ENCODE results near the gene LRRK1. TPM values are rescaled to one million over a fixed set of nuclear protein-coding genes. Genes with fewer than 3 reads are reported as not detected.

The LRRK1 gene
- total RNA-seq, 1 donor from 2014 or later = 6.6 TPM

DNA sequence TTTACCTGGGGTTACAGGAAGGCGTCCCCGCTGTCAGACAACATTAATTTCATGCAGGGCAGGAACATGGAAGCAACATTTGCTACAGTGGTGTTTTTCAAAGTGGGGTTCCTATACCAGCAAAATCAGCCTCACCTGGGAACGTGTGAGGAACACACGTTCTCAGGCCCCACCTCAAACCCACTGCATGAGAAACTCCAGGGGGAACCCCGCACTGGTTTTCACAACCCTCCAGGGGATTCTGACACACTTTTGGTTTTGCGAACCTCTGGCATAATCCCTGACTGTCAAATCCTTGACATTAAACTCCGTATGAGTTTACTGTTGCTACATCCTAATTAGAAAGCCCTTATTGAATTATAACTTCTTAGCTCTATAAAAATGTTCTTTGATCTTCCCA, 127.7 kb downstream of the LRRK1 start:
- Histone ChIP-seq H3K27me3 (ENCODE audit: control insufficient read depth, insufficient read depth, low read length) (no peaks in the 10 kb centered on the region), H3K4me3 (ENCODE audit: low read depth, low read length) (no peak overlapping the region), H3K36me3 (ENCODE audit: control insufficient read depth, insufficient read depth, low read length) (no peaks in the 10 kb centered on the region)
- TF ChIP-seq, protein P1, sequence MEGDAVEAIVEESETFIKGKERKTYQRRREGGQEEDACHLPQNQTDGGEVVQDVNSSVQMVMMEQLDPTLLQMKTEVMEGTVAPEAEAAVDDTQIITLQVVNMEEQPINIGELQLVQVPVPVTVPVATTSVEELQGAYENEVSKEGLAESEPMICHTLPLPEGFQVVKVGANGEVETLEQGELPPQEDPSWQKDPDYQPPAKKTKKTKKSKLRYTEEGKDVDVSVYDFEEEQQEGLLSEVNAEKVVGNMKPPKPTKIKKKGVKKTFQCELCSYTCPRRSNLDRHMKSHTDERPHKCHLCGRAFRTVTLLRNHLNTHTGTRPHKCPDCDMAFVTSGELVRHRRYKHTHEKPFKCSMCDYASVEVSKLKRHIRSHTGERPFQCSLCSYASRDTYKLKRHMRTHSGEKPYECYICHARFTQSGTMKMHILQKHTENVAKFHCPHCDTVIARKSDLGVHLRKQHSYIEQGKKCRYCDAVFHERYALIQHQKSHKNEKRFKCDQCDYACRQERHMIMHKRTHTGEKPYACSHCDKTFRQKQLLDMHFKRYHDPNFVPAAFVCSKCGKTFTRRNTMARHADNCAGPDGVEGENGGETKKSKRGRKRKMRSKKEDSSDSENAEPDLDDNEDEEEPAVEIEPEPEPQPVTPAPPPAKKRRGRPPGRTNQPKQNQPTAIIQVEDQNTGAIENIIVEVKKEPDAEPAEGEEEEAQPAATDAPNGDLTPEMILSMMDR (IDR thresholded peaks at IDR 0.05; ENCODE audit: insufficient read depth, low read length, poor library complexity, severe bottlenecking) = no peak
- no peak for DNase-seq (ENCODE audit: low read depth)

DNA sequence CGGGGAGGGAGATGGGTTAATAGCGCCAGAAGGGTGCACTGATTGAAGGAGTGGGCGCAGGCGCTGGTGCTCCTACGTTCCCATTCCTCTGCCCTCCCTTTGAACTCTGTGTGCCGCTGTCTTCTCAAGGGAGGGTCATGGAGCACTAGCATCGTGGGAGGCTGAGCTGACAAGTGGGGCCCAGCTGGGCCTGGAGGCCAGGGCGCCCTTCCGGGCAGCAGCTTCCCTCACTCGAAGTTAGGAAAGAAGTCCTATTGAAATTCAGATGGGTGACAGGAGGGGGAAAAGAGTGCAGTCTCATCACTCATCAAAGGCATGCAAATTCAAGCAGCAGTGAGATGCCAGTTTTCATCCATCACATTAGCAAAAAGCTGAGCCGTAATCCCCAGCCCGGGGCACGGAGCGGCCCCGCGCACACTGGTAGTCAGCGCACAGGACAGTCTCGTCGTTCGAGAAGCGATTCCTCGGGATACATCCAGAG, 128.2 kb downstream of the LRRK1 start:
- H3K4me3 ChIP-seq (ENCODE audit: low read depth, low read length) = no peak overlapping the region
- no peaks in the 10 kb centered on the region for H3K27me3 ChIP-seq (ENCODE audit: control insufficient read depth, insufficient read depth, low read length)
- TF ChIP-seq, protein P1 (IDR thresholded peaks at IDR 0.05; ENCODE audit: insufficient read depth, low read length, poor library complexity, severe bottlenecking) = no peak
- DNase-seq (ENCODE audit: low read depth) = no peak
- no peaks in the 10 kb centered on the region for H3K36me3 ChIP-seq (ENCODE audit: control insufficient read depth, insufficient read depth, low read length)

DNA sequence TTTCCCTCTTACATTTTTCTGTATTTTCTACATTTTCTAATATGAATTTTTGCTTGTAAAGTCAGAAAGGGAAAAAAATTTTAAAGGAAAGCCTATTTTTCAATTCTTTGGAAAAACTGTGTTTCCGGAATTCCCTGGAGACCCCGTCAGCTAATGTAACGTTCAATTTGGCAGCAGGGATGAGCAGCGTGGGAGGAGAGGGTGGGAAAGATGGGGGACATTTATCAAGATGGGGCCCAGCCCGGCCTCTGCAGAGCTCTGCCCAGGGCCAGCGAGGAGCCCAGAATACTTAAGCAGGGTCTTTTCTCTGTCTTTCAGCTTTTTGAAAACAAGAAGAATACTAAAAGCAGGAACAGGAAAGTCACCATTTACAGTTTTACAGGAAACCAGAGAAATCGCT, 129.0 kb downstream of the LRRK1 start:
- H3K27me3 ChIP-seq (ENCODE audit: control insufficient read depth, insufficient read depth, low read length) = no peaks in the 10 kb centered on the region
- no peak overlapping the region for H3K4me3 ChIP-seq (ENCODE audit: low read depth, low read length)
- no peaks in the 10 kb centered on the region for H3K36me3 ChIP-seq (ENCODE audit: control insufficient read depth, insufficient read depth, low read length)
- TF ChIP-seq, protein P1 (IDR thresholded peaks at IDR 0.05; ENCODE audit: insufficient read depth, low read length, poor library complexity, severe bottlenecking) = no peak
- DNase-seq (ENCODE audit: low read depth) = no peak

DNA sequence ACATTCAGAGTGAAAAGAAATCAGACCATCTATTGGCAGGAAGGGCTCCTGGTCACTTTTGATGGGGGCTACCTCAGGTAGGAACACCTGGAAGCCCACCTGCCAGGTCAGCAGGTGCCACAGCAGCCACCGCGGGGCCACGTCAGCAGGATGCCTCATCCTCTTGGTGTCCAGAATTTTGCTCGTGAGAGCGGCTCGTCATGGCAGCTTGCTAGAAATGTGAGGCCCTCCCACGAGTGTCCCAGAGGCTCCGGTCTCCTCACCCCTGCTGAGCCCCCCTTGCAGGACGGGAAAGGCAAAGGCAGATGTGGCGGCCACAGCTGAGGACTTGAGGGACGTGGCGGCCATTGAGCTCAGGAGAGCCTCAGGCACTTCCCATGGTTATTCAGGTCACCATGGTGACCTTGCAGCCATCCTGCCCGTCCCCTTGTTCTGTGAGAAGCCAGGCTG, 129.4 kb downstream of the LRRK1 start:
- H3K36me3 ChIP-seq (ENCODE audit: control insufficient read depth, insufficient read depth, low read length) = no peaks in the 10 kb centered on the region
- DNase-seq (ENCODE audit: low read depth) = no peak
- H3K4me3 ChIP-seq (ENCODE audit: low read depth, low read length) = no peak overlapping the region
- H3K27me3 ChIP-seq (ENCODE audit: control insufficient read depth, insufficient read depth, low read length) = no peaks in the 10 kb centered on the region
- TF ChIP-seq, protein P1 (IDR thresholded peaks at IDR 0.05; ENCODE audit: insufficient read depth, low read length, poor library complexity, severe bottlenecking) = no peak

DNA sequence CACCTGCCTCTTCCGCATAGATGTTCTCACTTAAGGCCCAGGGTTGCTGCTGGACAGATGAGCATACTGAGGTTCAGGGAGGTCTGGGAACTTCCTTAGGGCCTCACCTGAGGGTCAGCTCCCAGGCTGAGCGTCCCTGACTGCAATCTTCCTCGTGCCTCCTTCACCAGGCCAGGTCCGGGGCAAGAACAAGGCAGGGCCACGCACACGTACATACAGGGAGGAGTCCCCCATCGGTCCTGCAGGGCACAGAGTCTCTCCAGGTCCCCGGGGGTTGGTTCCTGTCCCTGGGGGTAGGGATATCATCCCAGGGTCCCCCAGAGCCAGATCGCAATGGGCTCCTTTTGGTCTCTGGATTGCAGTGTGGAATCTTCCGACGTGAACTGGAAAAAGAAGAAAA, 130.1 kb downstream of the LRRK1 start:
- Histone ChIP-seq H3K36me3 (ENCODE audit: control insufficient read depth, insufficient read depth, low read length) (no peaks in the 10 kb centered on the region), H3K27me3 (ENCODE audit: control insufficient read depth, insufficient read depth, low read length) (no peaks in the 10 kb centered on the region), H3K4me3 (ENCODE audit: low read depth, low read length) (no peak overlapping the region)
- DNase-seq (ENCODE audit: low read depth) = no peak
- TF ChIP-seq, protein P1 (IDR thresholded peaks at IDR 0.05; ENCODE audit: insufficient read depth, low read length, poor library complexity, severe bottlenecking) = no peak

All from kidney epithelial cell (primary cell).